Body of pancreas (tissue), 4 donors: ENCODE measurements around the gene ARHGAP27.

ENCODE experiments used
- CTCF ChIP-seq, 7 experiments: fragments of 450-650 bp in 4 of 7; fragments of 200-600 bp in 3 of 7; sonication (generic) in 3 of 7; IDR thresholded peaks; one replicate each; pipeline ENCODE4 v1.5.1; 2016 to 2019; ENCODE audit warnings: antibody characterized with exemption in 7 of 7
- POLR2A ChIP-seq, 3 donors: fragments of 450-650 bp; IDR thresholded peaks; one replicate each; pipeline ENCODE4 v1.6.1; 2016; ENCODE audit warnings: antibody characterized with exemption in 3 of 3, mild to moderate bottlenecking in 2 of 3

- TF ChIP-seq CTCF (IDR thresholded peaks at IDR 0.05) (no peak), POLR2A (IDR thresholded peaks at IDR 0.05) (no peak)
Observed at GRCh38 chr17:45403906-45404490, 28.7 kb downstream of the ARHGAP27 start.
